ENCODE results near the gene GATB.

GATB gene

GRCh38 chr4:151784706-151785105 lies 23.9 kb upstream of the GATB start:
- H3K36me3 ChIP-seq (ENCODE audit: control insufficient read depth in 2 of 2, insufficient read depth in 1 of 2, low read length in 2 of 2), result no peaks in the 10 kb centered on the region
- ChIA-PET POLR2A (no interaction called here), CTCF (no interaction called here)
- TF ChIP-seq ZNF202 (tag by site-specific recombination; IDR thresholded peaks at IDR 0.05; ENCODE audit: borderline replicate concordance), result no peak
- TF ChIP-seq BCL11A (tag by site-specific recombination; IDR thresholded peaks at IDR 0.05; ENCODE audit: low read depth), result no peak
- TF ChIP-seq ZNF324 (tag by site-specific recombination; IDR thresholded peaks at IDR 0.05), result no peak
- TF ChIP-seq PRDM4 (tag by site-specific recombination; IDR thresholded peaks at IDR 0.05), result no peak
- TF ChIP-seq KLF9 (tag by site-specific recombination; IDR thresholded peaks at IDR 0.05; ENCODE audit: low read depth), result no peak
- no peak for TF ChIP-seq ZNF600 (tag by site-specific recombination; IDR thresholded peaks at IDR 0.05)
- no peak for TF ChIP-seq KLF16 (tag by site-specific recombination; IDR thresholded peaks at IDR 0.05)
- TF ChIP-seq ZNF580 (tag by site-specific recombination; IDR thresholded peaks at IDR 0.05), result no peak
- TF ChIP-seq ZSCAN16 (tag by site-specific recombination; IDR thresholded peaks at IDR 0.05), result no peak
- no peak for TF ChIP-seq ZNF223 (tag by site-specific recombination; IDR thresholded peaks at IDR 0.05)
- no peak for TF ChIP-seq ZNF518A (tag by site-specific recombination; conservative IDR thresholded peaks at IDR 0.05; ENCODE audit: low read depth)
- no peak for TF ChIP-seq ZNF544 (tag by site-specific recombination; IDR thresholded peaks at IDR 0.05)
- TF ChIP-seq HIC1 (tag by site-specific recombination; IDR thresholded peaks at IDR 0.05), result no peak
- TF ChIP-seq ZNF513 (tag by site-specific recombination; IDR thresholded peaks at IDR 0.05), result no peak
- no peak for TF ChIP-seq FEZF1 (tag by site-specific recombination; IDR thresholded peaks at IDR 0.05)
- TF ChIP-seq ZNF266 (tag by site-specific recombination; IDR thresholded peaks at IDR 0.05; ENCODE audit: low read depth), result no peak
- no peak for TF ChIP-seq ZNF146 (tag by site-specific recombination; IDR thresholded peaks at IDR 0.05)
- no peaks in the 10 kb centered on the region for H3K4me1 ChIP-seq (ENCODE audit: control insufficient read depth, insufficient read depth, low read length)
- no peak overlapping the region for H3K4me3 ChIP-seq (ENCODE audit: low read depth, low read length)
- H3K27ac ChIP-seq (ENCODE audit: extremely low read depth, low read depth, low read length), result no peak overlapping the region
- H3K9me3 ChIP-seq (ENCODE audit: control insufficient read depth, insufficient read depth, low read depth, low read length), result no peaks in the 10 kb centered on the region

Measured in HEK293 (cell line).